Breast epithelium (tissue), 4 donors: ENCODE measurements around the gene CABP2. TPM values are rescaled to one million over a fixed set of nuclear protein-coding genes. Genes with fewer than 3 reads are reported as not detected.
A peak's percentile ranks its signal among the peaks of the same experiment; 100 is the strongest.
"Not testable (repeated sequence)": the region's sequence is repeated elsewhere in the genome, so short reads cannot be mapped to it uniquely, and the experiment has no call there.

ENCODE experiments used
- DNase-seq, 2 donors: peaks; one replicate each; pipeline ENCODE4 v3.0.0-alpha.2; 2019; ENCODE audit warnings: low spot score in 2 of 2
- H3K27ac ChIP-seq, 2 donors: fragments of 200-600 bp; sonication (generic) in 1 of 2; one replicate each; pipeline ENCODE4 v1.5.1; 2016 to 2019; ENCODE audit warnings: mild to moderate bottlenecking in 1 of 2
- H3K27me3 ChIP-seq, 2 donors: fragments of 200-600 bp; sonication (generic) in 1 of 2; one replicate each; pipeline versions ENCODE4 v1.5.1 to v1.6.0; 2017 to 2019; ENCODE audit warnings: control low read depth in 1 of 2, mild to moderate bottlenecking in 1 of 2
- H3K36me3 ChIP-seq: fragments of 200-600 bp; one replicate; pipeline ENCODE4 v1.5.1; 2019
- H3K4me1 ChIP-seq, 2 donors: fragments of 200-600 bp; sonication (generic); one replicate each; pipeline ENCODE4 v1.5.1; 2016 to 2019; ENCODE audit warnings: control low read depth in 1 of 2
- H3K4me3 ChIP-seq, 3 donors: fragments of 200-600 bp; sonication (generic); 1 replicate in 2 of 3; 2 replicates in 1 of 3; pipeline ENCODE4 v1.5.1; 2016 to 2019; ENCODE audit warnings: mild to moderate bottlenecking in 3 of 3, moderate library complexity in 2 of 3
- H3K9me3 ChIP-seq, 2 donors: fragments of 200-600 bp; sonication (generic) in 1 of 2; one replicate each; pipeline ENCODE4 v1.5.1; 2016 to 2019; ENCODE audit warnings: control low read depth in 1 of 2
- CTCF ChIP-seq, 3 donors: fragments of 450-650 bp; IDR thresholded peaks; one replicate each; pipeline ENCODE4 v1.5.1; 2016 to 2017; ENCODE audit warnings: antibody characterized with exemption in 3 of 3, mild to moderate bottlenecking in 3 of 3, moderate library complexity in 3 of 3
- POLR2A ChIP-seq: fragments of 450-650 bp; IDR thresholded peaks from one replicate; pipeline ENCODE4 v1.6.1; 2016; ENCODE audit warnings: antibody characterized with exemption, mild to moderate bottlenecking, moderate library complexity
- POLR2AphosphoS5 ChIP-seq, 3 donors: sonication (generic); formaldehyde crosslinking; IDR thresholded peaks; one replicate each; pipeline ENCODE4 v1.6.1; 2017; ENCODE audit warnings: antibody characterized with exemption in 3 of 3
- intact Hi-C: fragments of 100-400 bp; cut with DNase I; formaldehyde crosslinking; loops from one replicate; pipeline ENCODE4 v1.15.1; 2023; ENCODE audit warnings: low total_unique reads
- total RNA-seq, 3 donors: library from RNA; depleted of rRNA; stranded (reverse); fragments of >200 nt; gene quantifications; one replicate each; pipeline ENCODE4 v1.1.0, GENCODE V29; 2016

The CABP2 gene
- not detected for total RNA-seq

GRCh38 chr11:67522844-67523555, at the start of gene CABP2:
TSS of gene CABP2 (minus strand) at chr11:67523446. CDS start at chr11:67523326, 120 bp downstream.
- Histone ChIP-seq H3K27me3 (peaks cover 0 to 8% of the 10 kb centered on the region in 2 donors), H3K4me1 (no peaks in the 10 kb centered on the region), H3K4me3 (no peak within 1 kb of the TSS), H3K36me3 (no peaks in the 10 kb centered on the region), H3K27ac (no peak within 1 kb of the TSS), H3K9me3 (no peaks in the 10 kb centered on the region)
- intact Hi-C loops = loop anchor here (5.0 kb wide), 1 partner anchor 1711 kb away; no protein-coding TSS in a partner anchor
- DNase-seq = no peak
- TF ChIP-seq CTCF (IDR thresholded peaks at IDR 0.05) = no peak
- TF ChIP-seq POLR2AphosphoS5 (IDR thresholded peaks at IDR 0.05) = no peak
- TF ChIP-seq POLR2A = no peak

GRCh38 chr11:67572747-67573419, 49.6 kb upstream of the CABP2 start:
- H3K4me3 ChIP-seq = no peak overlapping the region
- peak; percentile 54 to 59 for DNase-seq
- intact Hi-C loops = no loop called here

DNA sequence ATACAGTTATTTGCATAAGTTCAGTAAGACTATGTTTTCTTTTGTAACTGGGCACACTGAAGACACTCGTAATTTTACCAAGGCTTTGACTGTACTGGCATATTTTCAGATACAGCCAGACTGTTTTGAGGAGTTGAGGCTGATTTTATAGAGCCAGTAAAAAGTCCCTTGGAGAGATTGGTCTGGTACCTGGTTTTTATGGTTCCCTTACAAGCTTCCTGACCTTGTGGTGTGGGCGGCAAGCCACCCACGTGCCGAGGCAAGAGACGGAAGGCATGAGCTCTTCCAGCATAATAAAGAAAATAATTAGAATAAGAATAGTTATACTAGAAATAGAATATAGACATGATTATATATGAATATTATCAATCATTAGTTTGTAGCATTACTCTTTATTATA, 49.1 kb upstream of the CABP2 start:
- no peaks in the 10 kb centered on the region for H3K27me3 ChIP-seq
- intact Hi-C loops = no loop called here
- no peaks in the 10 kb centered on the region for H3K4me1 ChIP-seq
- no peaks in the 10 kb centered on the region for H3K36me3 ChIP-seq
- H3K4me3 ChIP-seq = no peak overlapping the region
- no peak overlapping the region for H3K27ac ChIP-seq
- no peaks in the 10 kb centered on the region for H3K9me3 ChIP-seq
- TF ChIP-seq CTCF (IDR thresholded peaks at IDR 0.05) (no peak), POLR2A (no peak), POLR2AphosphoS5 (IDR thresholded peaks at IDR 0.05) (no peak)
- DNase-seq = no peak

More at GRCh38 chr11:67572747-67573419, 49.6 kb upstream of the CABP2 start:
- Histone ChIP-seq H3K27ac (no peak overlapping the region), H3K9me3 (no peaks in the 10 kb centered on the region), H3K36me3 (no peaks in the 10 kb centered on the region), H3K27me3 (no peaks in the 10 kb centered on the region), H3K4me1 (no peaks in the 10 kb centered on the region)
- TF ChIP-seq CTCF (IDR thresholded peaks at IDR 0.05) = peak; percentile 41 to 73 (median 52)
- TF ChIP-seq POLR2A = no peak

DNA sequence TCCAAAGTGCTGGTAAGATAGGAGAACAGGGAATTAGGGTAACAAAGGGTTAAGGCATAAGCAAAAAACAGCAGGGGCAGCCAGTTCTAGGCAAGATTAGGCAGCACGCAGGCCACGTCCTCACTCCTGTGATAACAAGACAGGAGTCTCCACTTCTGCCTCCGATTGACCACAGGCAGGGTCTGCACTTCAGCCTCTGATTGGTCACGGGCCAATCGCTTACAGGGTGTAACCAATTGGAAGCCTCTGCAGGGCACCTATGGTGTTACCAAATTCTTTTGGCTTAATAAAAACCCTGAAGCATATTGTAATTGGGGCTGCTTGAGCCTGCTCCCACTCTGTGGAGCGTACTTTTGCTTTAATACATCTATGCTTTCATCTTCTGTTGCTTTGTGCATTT, 48.2 kb upstream of the CABP2 start:
- no peak for DNase-seq
- H3K4me1 ChIP-seq = no peaks in the 10 kb centered on the region
- intact Hi-C loops = no loop called here
- no peak overlapping the region for H3K4me3 ChIP-seq
- H3K9me3 ChIP-seq = no peaks in the 10 kb centered on the region
- TF ChIP-seq POLR2A = no peak
- TF ChIP-seq CTCF (IDR thresholded peaks at IDR 0.05) = no peak
- no peak for TF ChIP-seq POLR2AphosphoS5 (IDR thresholded peaks at IDR 0.05)
- H3K27me3 ChIP-seq = no peaks in the 10 kb centered on the region
- no peak overlapping the region for H3K27ac ChIP-seq
- no peaks in the 10 kb centered on the region for H3K36me3 ChIP-seq

- no peak for DNase-seq
- H3K36me3 ChIP-seq = no peaks in the 10 kb centered on the region
- H3K27me3 ChIP-seq = no peaks in the 10 kb centered on the region
- no peak overlapping the region for H3K4me3 ChIP-seq
- no peak overlapping the region for H3K27ac ChIP-seq
- no peak for TF ChIP-seq CTCF (IDR thresholded peaks at IDR 0.05)
- no peak for TF ChIP-seq POLR2AphosphoS5 (IDR thresholded peaks at IDR 0.05)
- no peak for TF ChIP-seq POLR2A
- intact Hi-C loops = no loop called here
- H3K4me1 ChIP-seq = no peaks in the 10 kb centered on the region
- H3K9me3 ChIP-seq = no peaks in the 10 kb centered on the region
Measured at GRCh38 chr11:67564230-67564629, 41.0 kb upstream of the CABP2 start.

DNA sequence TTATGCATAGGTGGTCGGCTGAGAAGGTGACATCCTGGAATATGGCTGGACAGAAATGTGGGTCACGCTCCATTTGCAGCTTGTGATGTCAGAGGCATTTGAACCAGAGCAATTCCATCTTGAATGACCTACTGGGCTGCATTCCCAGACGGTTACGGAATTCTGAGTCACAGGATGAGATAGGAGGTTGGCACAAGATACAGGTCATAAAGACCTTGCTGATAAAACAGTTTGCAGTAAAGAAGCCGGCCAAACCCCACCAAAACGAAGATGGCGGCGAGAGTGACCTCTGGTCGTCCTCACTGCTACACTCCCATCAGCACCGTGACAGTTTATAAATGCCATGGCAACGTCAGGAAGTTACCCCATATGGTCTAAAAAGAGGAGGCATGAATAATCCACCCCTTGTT, 40.5 kb upstream of the CABP2 start:
- H3K4me1 ChIP-seq, H3K27ac ChIP-seq, DNase-seq, H3K9me3 ChIP-seq, H3K36me3 ChIP-seq, H3K4me3 ChIP-seq, intact Hi-C loops, H3K27me3 ChIP-seq: not testable (repeated sequence)
